Tibial nerve (tissue), 3 donors: ENCODE results near the gene ZNG1C.
"Not testable (repeated sequence)": the region's sequence is repeated elsewhere in the genome, so short reads cannot be mapped to it uniquely, and the experiment has no call there.

Experiments used
- CTCF ChIP-seq, 5 experiments: fragments of 200-600 bp in 3 of 5; fragments of 450-650 bp in 2 of 5; sonication (generic) in 3 of 5; IDR thresholded peaks; one replicate each; pipeline ENCODE4 v1.5.1; 2016 to 2019; ENCODE audit warnings: antibody characterized with exemption in 5 of 5, mild to moderate bottlenecking in 3 of 5, moderate library complexity in 2 of 5
- POLR2A ChIP-seq, 2 donors: fragments of 450-650 bp; IDR thresholded peaks; one replicate each; pipeline ENCODE4 v1.6.1; 2017; ENCODE audit warnings: antibody characterized with exemption in 2 of 2, mild to moderate bottlenecking in 2 of 2, moderate library complexity in 2 of 2

DNA sequence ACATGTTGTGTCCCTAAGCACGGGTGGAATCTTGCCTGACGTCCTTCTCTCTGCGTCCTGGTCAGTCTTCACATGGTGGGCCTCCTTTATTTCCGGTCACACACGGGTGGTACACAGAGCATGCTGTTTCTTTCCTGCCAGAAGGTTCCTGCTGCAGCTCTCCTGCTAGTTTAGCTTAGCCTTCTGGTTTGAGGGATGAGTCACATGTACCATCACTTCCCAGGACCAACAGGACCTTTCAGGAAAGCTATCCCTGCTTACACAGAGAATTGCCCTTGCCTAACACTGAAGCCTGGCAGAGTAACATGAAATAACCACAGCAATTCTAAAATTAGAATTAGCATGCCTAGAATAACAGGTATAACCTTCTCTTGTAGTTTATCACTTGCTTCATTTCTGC, 69.4 kb downstream of the ZNG1C start:
- not testable (repeated sequence) for TF ChIP-seq POLR2A, CTCF (IDR thresholded peaks at IDR 0.05)
